ENCODE measurements around the gene C10orf53. TPM values are rescaled to one million over a fixed set of nuclear protein-coding genes. Genes with fewer than 3 reads are reported as not detected.
"Not testable (repeated sequence)": the region's sequence is repeated elsewhere in the genome, so short reads cannot be mapped to it uniquely, and the experiment has no call there.

The C10orf53 gene
- total and polyA plus RNA-seq, 2 experiments from 2014 or later, result not detected

DNA sequence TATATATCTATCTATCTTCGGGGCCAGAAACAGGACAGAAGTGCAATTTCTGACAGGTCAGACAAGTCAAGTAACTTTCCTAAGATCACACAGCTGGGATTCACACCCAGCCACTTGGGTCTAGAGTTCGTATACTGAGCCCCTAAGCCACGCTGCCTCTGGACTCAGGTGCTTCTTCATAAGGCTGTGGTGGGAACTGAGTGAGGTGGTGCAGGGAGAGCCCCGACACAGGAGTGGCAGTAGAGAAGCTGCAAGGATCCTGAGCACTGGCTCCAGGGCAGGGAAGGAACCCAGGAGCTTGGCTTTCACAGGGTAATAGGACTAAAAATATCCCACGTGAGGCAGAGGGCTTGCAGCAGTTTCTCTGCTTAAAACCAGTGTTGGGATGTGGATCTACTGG is 33.8 kb downstream of the C10orf53 start:
- H3K9me3 ChIP-seq (ENCODE audit: low read depth), result no peaks in the 10 kb centered on the region
- in situ Hi-C loops (cut with MboI), result no loop called here
- no peaks in the 10 kb centered on the region for H3K9me2 ChIP-seq (ENCODE audit: insufficient read depth)
- no peak for DNase-seq
- 38 to 39% methylated on average over 4 to 5 of the region's 5 CpGs for WGBS, 2 experiments (ENCODE audit: low coverage in 1 of 2, low lambda C conversion rate in 2 of 2, missing lambda C conversion rate in 2 of 2)
- TF ChIP-seq EZH2 (IDR thresholded peaks at IDR 0.05; ENCODE audit: insufficient read depth, poor library complexity, severe bottlenecking) (no peak), EZH2phosphoT487 (IDR thresholded peaks at IDR 0.05; ENCODE audit: insufficient read depth, low read depth) (no peak)
- H3K79me2 ChIP-seq (ENCODE audit: insufficient read depth), result no peaks in the 10 kb centered on the region
- no peak overlapping the region for H3K9ac ChIP-seq
- H2AFZ ChIP-seq, result no peak overlapping the region
- no peak overlapping the region for H3K27ac ChIP-seq
- H3K4me1 ChIP-seq (ENCODE audit: insufficient read depth), result no peaks in the 10 kb centered on the region
- no peak overlapping the region for H3K4me3 ChIP-seq
- no peaks in the 10 kb centered on the region for H4K20me1 ChIP-seq (ENCODE audit: insufficient read depth)
- no peaks in the 10 kb centered on the region for H3F3A ChIP-seq (ENCODE audit: insufficient read depth)
- no peaks in the 10 kb centered on the region for H3K36me3 ChIP-seq (ENCODE audit: low read depth)
- H3K27me3 ChIP-seq (replicated peaks; ENCODE audit: insufficient read depth), result peaks cover 21% of the 10 kb centered on the region
- no peak overlapping the region for H3K4me2 ChIP-seq (ENCODE audit: unreplicated experiment)

DNA sequence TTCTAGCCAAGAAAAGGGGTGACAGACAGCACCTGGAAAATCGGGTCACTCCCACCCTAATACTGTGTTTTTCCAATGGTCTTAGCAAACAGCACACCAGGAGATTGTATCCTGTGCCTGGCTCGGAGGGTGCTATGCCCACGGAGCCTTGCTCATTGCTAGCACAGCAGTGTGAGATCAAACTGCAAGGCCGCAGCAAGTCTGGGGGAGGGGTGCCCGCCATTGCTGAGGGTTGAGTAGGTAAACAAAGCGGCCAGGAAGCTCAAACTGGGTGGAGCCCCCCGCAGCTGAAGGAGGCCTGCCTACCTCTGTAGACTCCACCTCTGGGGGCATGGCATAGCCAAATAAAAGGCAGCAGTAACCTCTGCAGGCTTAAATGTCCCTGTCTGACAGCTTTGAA is 35.7 kb downstream of the C10orf53 start:
- in situ Hi-C loops (cut with MboI), result not testable (repeated sequence)
- WGBS, 2 experiments (ENCODE audit: low coverage in 1 of 2, low lambda C conversion rate in 2 of 2, missing lambda C conversion rate in 2 of 2), result 50 to 51% methylated on average over 7 of the region's 7 CpGs

DNA sequence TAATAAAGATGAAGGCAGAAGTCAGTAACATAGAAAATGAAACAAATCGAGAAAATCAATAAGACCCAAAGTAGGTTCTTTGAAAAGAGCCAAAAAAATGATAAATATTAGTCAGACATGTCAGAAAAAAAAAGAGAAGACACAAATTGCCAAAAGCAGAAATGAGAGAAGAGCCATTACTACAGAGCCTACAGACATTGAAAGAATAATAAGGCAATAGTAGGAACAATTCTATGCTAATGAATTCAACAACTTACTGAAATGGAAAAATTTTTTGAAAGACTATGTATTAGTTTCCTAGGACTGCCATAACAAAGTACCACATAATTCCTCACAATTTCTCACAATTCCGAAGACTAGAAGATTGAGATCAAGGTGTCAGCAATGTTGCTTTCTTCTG is 47.1 kb downstream of the C10orf53 start:
- H3K9me3 ChIP-seq (ENCODE audit: low read depth), result peaks cover 3% of the 10 kb centered on the region
- 4 to 5% methylated on average over 2 of the region's 2 CpGs for WGBS, 2 experiments (ENCODE audit: low coverage in 1 of 2, low lambda C conversion rate in 2 of 2, missing lambda C conversion rate in 2 of 2)
- no peaks in the 10 kb centered on the region for H4K20me1 ChIP-seq (ENCODE audit: insufficient read depth)
- no peak overlapping the region for H3K9ac ChIP-seq
- TF ChIP-seq EZH2 (IDR thresholded peaks at IDR 0.05; ENCODE audit: insufficient read depth, poor library complexity, severe bottlenecking) (no peak), EZH2phosphoT487 (IDR thresholded peaks at IDR 0.05; ENCODE audit: insufficient read depth, low read depth) (no peak)
- H3K4me2 ChIP-seq (ENCODE audit: unreplicated experiment), result no peak overlapping the region
- no peak overlapping the region for H2AFZ ChIP-seq
- DNase-seq, result no peak
- H3K36me3 ChIP-seq (ENCODE audit: low read depth), result no peaks in the 10 kb centered on the region
- H3K4me3 ChIP-seq, result no peak overlapping the region
- in situ Hi-C loops (cut with MboI), result no loop called here
- H3K27me3 ChIP-seq (replicated peaks; ENCODE audit: insufficient read depth), result no peaks in the 10 kb centered on the region
- H3K9me2 ChIP-seq (ENCODE audit: insufficient read depth), result no peaks in the 10 kb centered on the region
- no peaks in the 10 kb centered on the region for H3K4me1 ChIP-seq (ENCODE audit: insufficient read depth)
- no peaks in the 10 kb centered on the region for H3K79me2 ChIP-seq (ENCODE audit: insufficient read depth)
- H3K27ac ChIP-seq, result no peak overlapping the region
- H3F3A ChIP-seq (ENCODE audit: insufficient read depth), result no peaks in the 10 kb centered on the region

More for the DNA sequence above, 35.7 kb downstream of the C10orf53 start:
- not testable (repeated sequence) for H3K4me1 ChIP-seq (ENCODE audit: insufficient read depth); DNase-seq; H3K9ac ChIP-seq; H3K79me2 ChIP-seq (ENCODE audit: insufficient read depth); H3K9me3 ChIP-seq (ENCODE audit: low read depth); H3K27me3 ChIP-seq (replicated peaks; ENCODE audit: insufficient read depth); H3K36me3 ChIP-seq (ENCODE audit: low read depth); H3K4me3 ChIP-seq; H3K27ac ChIP-seq; H3F3A ChIP-seq (ENCODE audit: insufficient read depth); H3K4me2 ChIP-seq (ENCODE audit: unreplicated experiment); H4K20me1 ChIP-seq (ENCODE audit: insufficient read depth); H3K9me2 ChIP-seq (ENCODE audit: insufficient read depth); H2AFZ ChIP-seq

DNA sequence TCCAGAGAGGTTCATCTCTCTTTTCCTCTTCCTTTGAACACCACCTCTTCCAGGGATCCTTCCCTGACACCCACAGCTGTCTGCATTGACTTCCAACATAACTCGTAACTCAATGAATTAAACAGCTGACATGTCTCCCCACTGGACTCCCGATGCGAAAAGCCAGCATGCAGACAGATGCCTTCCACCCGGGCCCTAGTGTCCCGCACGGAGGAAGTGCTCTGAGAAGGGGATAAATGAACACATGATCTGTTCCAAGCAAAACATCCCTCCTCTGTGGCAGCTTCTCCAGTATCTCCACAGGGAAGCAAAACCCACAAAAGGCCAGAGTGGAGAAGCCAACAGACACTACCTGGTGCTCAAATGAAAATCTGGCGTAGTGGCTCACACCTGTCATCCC is 54.4 kb downstream of the C10orf53 start:
- H3K27me3 ChIP-seq (replicated peaks; ENCODE audit: insufficient read depth), result no peaks in the 10 kb centered on the region
- no peaks in the 10 kb centered on the region for H3K4me1 ChIP-seq (ENCODE audit: insufficient read depth)
- no peak overlapping the region for H3K4me3 ChIP-seq
- no peaks in the 10 kb centered on the region for H3K9me3 ChIP-seq (ENCODE audit: low read depth)
- H2AFZ ChIP-seq, result no peak overlapping the region
- TF ChIP-seq EZH2 (IDR thresholded peaks at IDR 0.05; ENCODE audit: insufficient read depth, poor library complexity, severe bottlenecking) (no peak), EZH2phosphoT487 (IDR thresholded peaks at IDR 0.05; ENCODE audit: insufficient read depth, low read depth) (no peak)
- H3K36me3 ChIP-seq (ENCODE audit: low read depth), result no peaks in the 10 kb centered on the region
- no peak for DNase-seq
- WGBS, 2 experiments (ENCODE audit: low coverage in 1 of 2, low lambda C conversion rate in 2 of 2, missing lambda C conversion rate in 2 of 2), result 54 to 55% methylated on average over 7 of the region's 7 CpGs
- in situ Hi-C loops (cut with MboI), result no loop called here
- no peaks in the 10 kb centered on the region for H4K20me1 ChIP-seq (ENCODE audit: insufficient read depth)
- no peaks in the 10 kb centered on the region for H3K9me2 ChIP-seq (ENCODE audit: insufficient read depth)
- no peak overlapping the region for H3K9ac ChIP-seq
- H3K27ac ChIP-seq, result no peak overlapping the region
- no peaks in the 10 kb centered on the region for H3K79me2 ChIP-seq (ENCODE audit: insufficient read depth)
- H3K4me2 ChIP-seq (ENCODE audit: unreplicated experiment), result no peak overlapping the region
- H3F3A ChIP-seq (ENCODE audit: insufficient read depth), result no peaks in the 10 kb centered on the region

DNA sequence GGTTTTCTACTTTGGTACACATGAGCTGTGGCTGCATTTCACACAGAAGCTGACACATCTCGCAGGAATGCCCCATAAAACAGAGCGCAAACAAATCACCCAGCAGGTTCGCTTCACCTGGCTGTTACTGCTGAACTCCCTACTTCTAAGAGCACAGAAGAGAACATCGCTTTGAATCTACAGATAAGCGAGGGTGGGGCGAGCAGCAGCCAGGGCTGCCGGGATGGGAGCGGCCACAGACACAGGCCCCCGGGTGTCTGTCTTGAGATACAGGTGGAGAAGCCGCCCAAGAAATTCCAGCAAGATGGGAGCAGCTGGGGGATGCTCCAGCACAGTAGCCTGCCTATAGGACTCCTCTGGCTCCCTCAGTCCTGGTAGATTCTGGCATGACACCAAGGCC is 55.2 kb downstream of the C10orf53 start:
- H3K36me3 ChIP-seq (ENCODE audit: low read depth), result no peaks in the 10 kb centered on the region
- H3K9me3 ChIP-seq (ENCODE audit: low read depth), result no peaks in the 10 kb centered on the region
- WGBS, 2 experiments (ENCODE audit: low coverage in 1 of 2, low lambda C conversion rate in 2 of 2, missing lambda C conversion rate in 2 of 2), result 58 to 65% methylated on average over 10 of the region's 10 CpGs
- no peak overlapping the region for H3K9ac ChIP-seq
- H3K9me2 ChIP-seq (ENCODE audit: insufficient read depth), result no peaks in the 10 kb centered on the region
- no peaks in the 10 kb centered on the region for H3F3A ChIP-seq (ENCODE audit: insufficient read depth)
- H3K4me2 ChIP-seq (ENCODE audit: unreplicated experiment), result no peak overlapping the region
- no peaks in the 10 kb centered on the region for H3K4me1 ChIP-seq (ENCODE audit: insufficient read depth)
- H3K27ac ChIP-seq, result no peak overlapping the region
- H3K79me2 ChIP-seq (ENCODE audit: insufficient read depth), result no peaks in the 10 kb centered on the region
- no peaks in the 10 kb centered on the region for H3K27me3 ChIP-seq (replicated peaks; ENCODE audit: insufficient read depth)
- H2AFZ ChIP-seq, result no peak overlapping the region
- in situ Hi-C loops (cut with MboI), result no loop called here
- H4K20me1 ChIP-seq (ENCODE audit: insufficient read depth), result no peaks in the 10 kb centered on the region
- no peak for DNase-seq
- no peak overlapping the region for H3K4me3 ChIP-seq
- TF ChIP-seq EZH2 (IDR thresholded peaks at IDR 0.05; ENCODE audit: insufficient read depth, poor library complexity, severe bottlenecking), result no peak
- no peak for TF ChIP-seq EZH2phosphoT487 (IDR thresholded peaks at IDR 0.05; ENCODE audit: insufficient read depth, low read depth)

Measured in GM23248 (cell line).